ENCODE results near the gene HOXA7. TPM values are rescaled to one million over a fixed set of nuclear protein-coding genes. Genes with fewer than 3 reads are reported as not detected.

The HOXA7 gene
- total and polyA plus RNA-seq, 2 experiments from 2014 or later: 0.24 TPM; not detected in 1

- H3F3A ChIP-seq (replicated peaks; ENCODE audit: low read depth): peaks cover 47% of the 10 kb centered on the region
- H3K4me3 ChIP-seq: no peak overlapping the region
- no peaks in the 10 kb centered on the region for H3K9me2 ChIP-seq (ENCODE audit: insufficient read depth)
- Mint-ChIP-seq H3K27me3 (ENCODE audit: insufficient read depth, low read depth, poor library complexity) (peaks cover 96% of the 10 kb centered on the region), H3K27ac (no peak overlapping the region), H3K36me3 (ENCODE audit: low read depth) (no peaks in the 10 kb centered on the region), H3K4me1 (peaks cover 16% of the 10 kb centered on the region), H3K4me3 (no peak overlapping the region), H3K9me3 (peaks cover 2% of the 10 kb centered on the region; the same call in 1 of the 3 replicates)
- H4K20me1 ChIP-seq (replicated peaks; ENCODE audit: insufficient read depth): peaks cover 62% of the 10 kb centered on the region
- no peak for TF ChIP-seq NANOG (IDR thresholded peaks at IDR 0.05; ENCODE audit: borderline replicate concordance)
- TF ChIP-seq REST (IDR thresholded peaks at IDR 0.05; ENCODE audit: unreplicated experiment): no peak
- TF ChIP-seq POLR2AphosphoS5 (IDR thresholded peaks at IDR 0.05; ENCODE audit: low read depth): no peak
- TF ChIP-seq ETS1 (IDR thresholded peaks at IDR 0.05): no peak
- no peak for TF ChIP-seq CREB1 (CRISPR knock-in tag; IDR thresholded peaks at IDR 0.05; ENCODE audit: low read depth)
- no peak for TF ChIP-seq STAT1 (IDR thresholded peaks at IDR 0.05; ENCODE audit: unreplicated experiment)
- no peak for TF ChIP-seq ZNF462 (CRISPR knock-in tag; IDR thresholded peaks at IDR 0.05)
- TF ChIP-seq CTCF (conservative IDR thresholded peaks at IDR 0.05; ENCODE audit: low read depth in 2 of 2): no peak
- peak; percentile 20 for TF ChIP-seq EZH2phosphoT487 (IDR thresholded peaks at IDR 0.05; ENCODE audit: unreplicated experiment)
- no peak for TF ChIP-seq ZNF114 (CRISPR knock-in tag; IDR thresholded peaks at IDR 0.05)
- no peak for TF ChIP-seq ZNF331 (CRISPR knock-in tag; IDR thresholded peaks at IDR 0.05; ENCODE audit: low read depth)
- no peak for TF ChIP-seq JUNB (IDR thresholded peaks at IDR 0.05; ENCODE audit: unreplicated experiment)
- TF ChIP-seq EZH2 (IDR thresholded peaks at IDR 0.05; ENCODE audit: low read depth, unreplicated experiment): peak; percentile 62
- no peak overlapping the region for H3K27ac ChIP-seq (ENCODE audit: low read depth)
- ATAC-seq: no peak
- H3K36me3 ChIP-seq (ENCODE audit: insufficient read depth): no peaks in the 10 kb centered on the region
- H3K4me2 ChIP-seq: no peak overlapping the region
- DNase-seq (ENCODE audit: low spot score): no peak
- no peak overlapping the region for H2AFZ ChIP-seq
- H3K27me3 ChIP-seq (ENCODE audit: insufficient read depth): peaks cover 100% of the 10 kb centered on the region
- no peaks in the 10 kb centered on the region for H3K79me2 ChIP-seq (replicated peaks; ENCODE audit: insufficient read depth)
- H3K4me1 ChIP-seq (ENCODE audit: insufficient read depth): peaks cover 15% of the 10 kb centered on the region; the same call in 1 of the 2 replicates
Observed at GRCh38 chr7:27128034-27128433, 28.4 kb downstream of the HOXA7 start.

Measured in GM23338 (cell line).